Muscle layer of duodenum (tissue), 2 donors: ENCODE measurements around the gene TSPAN9.

Source experiments
- H3K27ac ChIP-seq: one replicate; pipeline ENCODE4 v1.7.0; 2013; ENCODE audit warnings: mild to moderate bottlenecking, low read length
- H3K27me3 ChIP-seq: one replicate; pipeline ENCODE4 v1.7.0; 2013; ENCODE audit warnings: low read depth, mild to moderate bottlenecking, control low read depth, low read length
- H3K36me3 ChIP-seq, 2 donors: one replicate each; pipeline ENCODE4 v1.7.0; 2013; ENCODE audit warnings: low read length in 2 of 2, control low read depth in 1 of 2, mild to moderate bottlenecking in 1 of 2; ENCODE audit not compliant: insufficient read depth in 2 of 2, control insufficient read depth in 1 of 2
- H3K4me1 ChIP-seq, 2 donors: one replicate each; pipeline ENCODE4 v1.7.0; 2013; ENCODE audit warnings: low read length in 2 of 2, mild to moderate bottlenecking in 2 of 2, control low read depth in 1 of 2, moderate library complexity in 1 of 2; ENCODE audit not compliant: insufficient read depth in 2 of 2, control insufficient read depth in 1 of 2
- H3K4me3 ChIP-seq, 2 donors: one replicate each; pipeline ENCODE4 v1.7.0; 2013; ENCODE audit warnings: low read length in 2 of 2, low read depth in 1 of 2, mild to moderate bottlenecking in 1 of 2
- H3K9me3 ChIP-seq, 2 donors: one replicate each; pipeline ENCODE4 v1.7.0; 2013; ENCODE audit warnings: low read length in 2 of 2, control low read depth in 1 of 2, mild to moderate bottlenecking in 1 of 2; ENCODE audit not compliant: control insufficient read depth in 1 of 2
- donor health status: healthy.

Gene TSPAN9

DNA sequence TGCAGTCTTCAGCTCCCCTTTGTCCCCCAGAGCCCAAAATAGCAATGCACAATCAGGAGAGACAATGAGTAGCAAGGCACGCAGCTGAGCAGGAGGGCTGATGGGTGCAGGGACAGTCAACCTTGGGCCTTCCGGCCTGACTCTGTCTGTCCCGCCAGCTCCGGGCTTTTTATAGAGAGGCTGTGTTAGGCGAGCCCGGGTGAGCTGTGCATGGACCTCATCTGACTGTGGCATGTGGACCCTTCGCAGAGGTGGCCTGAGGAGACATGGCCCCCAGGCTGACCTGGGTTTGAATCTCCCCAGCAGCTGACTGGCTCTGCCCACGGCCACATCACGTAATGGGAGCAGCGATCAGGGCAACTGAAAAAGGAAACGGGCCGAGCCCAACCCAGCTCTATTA is 177.9 kb downstream of the TSPAN9 start:
- H3K4me1 ChIP-seq, result peaks cover 0 to 35% of the 10 kb centered on the region in 2 donors
- H3K36me3 ChIP-seq, result no peaks in the 10 kb centered on the region
- no peak overlapping the region for H3K4me3 ChIP-seq
- H3K27me3 ChIP-seq, result no peaks in the 10 kb centered on the region
- H3K9me3 ChIP-seq, result no peaks in the 10 kb centered on the region
- H3K27ac ChIP-seq, result no peak overlapping the region

GRCh38 chr12:3256103-3256631 is 179.0 kb downstream of the TSPAN9 start:
- no peaks in the 10 kb centered on the region for H3K9me3 ChIP-seq
- H3K27ac ChIP-seq, result no peak overlapping the region
- peaks cover 0 to 35% of the 10 kb centered on the region in 2 donors for H3K4me1 ChIP-seq
- no peaks in the 10 kb centered on the region for H3K36me3 ChIP-seq
- H3K4me3 ChIP-seq, result no peak overlapping the region
- H3K27me3 ChIP-seq, result no peaks in the 10 kb centered on the region

DNA sequence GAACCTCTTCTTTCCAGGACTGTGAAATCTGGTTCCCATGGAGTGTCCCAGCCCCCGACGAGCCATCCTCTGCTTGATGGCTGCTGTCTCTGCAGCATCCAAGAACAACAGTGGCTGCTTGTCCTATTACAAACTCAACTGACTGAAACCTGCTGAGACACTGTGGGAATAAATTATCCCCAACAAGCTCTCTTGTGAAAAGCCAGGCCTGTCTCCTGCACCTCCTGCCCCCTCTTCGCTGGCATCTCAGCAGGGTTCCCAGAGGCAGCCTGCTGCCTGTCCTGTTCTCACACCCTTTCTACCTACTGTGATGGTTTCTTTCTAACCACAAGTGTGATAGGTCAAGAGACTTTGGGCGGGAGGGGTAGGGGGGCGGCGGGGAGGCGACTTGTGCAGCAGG is 180.2 kb downstream of the TSPAN9 start:
- H3K27me3 ChIP-seq, result no peaks in the 10 kb centered on the region
- peaks cover 8 to 36% of the 10 kb centered on the region in 2 donors for H3K4me1 ChIP-seq
- no peaks in the 10 kb centered on the region for H3K36me3 ChIP-seq
- H3K4me3 ChIP-seq, result no peak overlapping the region
- H3K27ac ChIP-seq, result no peak overlapping the region
- no peaks in the 10 kb centered on the region for H3K9me3 ChIP-seq

DNA sequence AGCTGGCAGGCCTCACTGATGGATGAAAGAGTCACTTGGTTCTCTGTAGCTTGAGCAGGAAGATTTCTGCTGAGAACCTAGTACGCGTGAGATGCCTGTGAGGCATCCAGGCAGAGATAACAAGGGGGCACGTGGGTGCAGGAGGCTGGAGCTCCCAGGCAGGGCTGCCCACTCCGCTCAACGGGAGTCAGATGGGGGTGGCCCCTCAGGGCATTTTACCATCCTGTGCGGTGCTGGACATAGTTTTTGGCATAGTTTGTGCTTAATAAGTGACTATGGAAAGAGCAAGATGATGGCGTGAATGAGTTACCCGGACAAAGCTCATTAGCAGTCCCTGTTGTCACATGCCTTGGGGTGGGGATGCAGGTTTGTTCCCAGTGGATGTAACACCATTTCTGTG is 182.8 kb downstream of the TSPAN9 start:
- Histone ChIP-seq H3K4me1 (peaks cover 9 to 15% of the 10 kb centered on the region in 2 donors), H3K27ac (no peak overlapping the region), H3K27me3 (no peaks in the 10 kb centered on the region), H3K9me3 (no peaks in the 10 kb centered on the region), H3K4me3 (no peak overlapping the region), H3K36me3 (no peaks in the 10 kb centered on the region)

DNA sequence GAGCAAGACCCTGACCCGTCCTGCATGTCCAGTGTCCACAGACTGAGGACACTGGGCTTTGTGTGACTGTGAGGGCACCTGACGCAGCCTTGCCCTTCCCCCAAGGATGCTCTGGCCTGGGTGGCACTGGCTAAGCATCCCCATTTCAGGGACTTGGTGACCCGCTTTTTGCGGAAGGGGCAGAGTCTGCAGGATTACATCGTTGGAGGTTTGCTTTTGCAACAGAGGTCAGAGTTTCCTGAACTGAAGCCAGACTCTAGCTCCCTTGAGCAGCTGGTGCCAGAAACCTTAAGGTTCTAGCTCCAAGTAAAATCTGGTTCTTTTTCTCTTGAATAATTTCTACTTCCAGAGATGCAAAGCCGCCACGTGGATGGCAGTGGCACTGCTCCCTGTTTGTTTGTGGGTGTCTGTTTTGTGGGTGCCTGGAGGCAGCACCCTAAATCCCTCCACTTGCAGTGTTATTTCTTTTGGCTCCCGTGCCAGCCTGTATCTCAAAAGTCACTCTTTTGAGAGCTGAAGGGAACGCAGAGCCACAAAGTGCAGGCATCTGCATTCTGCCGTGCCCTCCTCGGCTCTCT is 184.7 kb downstream of the TSPAN9 start:
- Histone ChIP-seq H3K4me3 (no peak overlapping the region), H3K9me3 (no peaks in the 10 kb centered on the region), H3K36me3 (no peaks in the 10 kb centered on the region), H3K4me1 (peaks cover 9 to 14% of the 10 kb centered on the region in 2 donors), H3K27me3 (no peaks in the 10 kb centered on the region), H3K27ac (no peak overlapping the region)

GRCh38 chr12:3262470-3262869 is 185.3 kb downstream of the TSPAN9 start:
- no peaks in the 10 kb centered on the region for H3K27me3 ChIP-seq
- H3K4me1 ChIP-seq, result peaks cover 9 to 14% of the 10 kb centered on the region in 2 donors
- no peak overlapping the region for H3K27ac ChIP-seq
- H3K9me3 ChIP-seq, result no peaks in the 10 kb centered on the region
- H3K4me3 ChIP-seq, result no peak overlapping the region
- no peaks in the 10 kb centered on the region for H3K36me3 ChIP-seq

GRCh38 chr12:3263282-3263681 is 186.1 kb downstream of the TSPAN9 start:
- Histone ChIP-seq H3K9me3 (no peaks in the 10 kb centered on the region), H3K27ac (no peak overlapping the region), H3K4me1 (peaks cover 9 to 14% of the 10 kb centered on the region in 2 donors), H3K27me3 (no peaks in the 10 kb centered on the region), H3K36me3 (no peaks in the 10 kb centered on the region), H3K4me3 (no peak overlapping the region)

GRCh38 chr12:3263939-3264922 is 187.1 kb downstream of the TSPAN9 start:
- Histone ChIP-seq H3K36me3 (no peaks in the 10 kb centered on the region), H3K4me3 (no peak overlapping the region), H3K27ac (no peak overlapping the region), H3K27me3 (no peaks in the 10 kb centered on the region), H3K9me3 (no peaks in the 10 kb centered on the region), H3K4me1 (peaks cover 9 to 14% of the 10 kb centered on the region in 2 donors)

DNA sequence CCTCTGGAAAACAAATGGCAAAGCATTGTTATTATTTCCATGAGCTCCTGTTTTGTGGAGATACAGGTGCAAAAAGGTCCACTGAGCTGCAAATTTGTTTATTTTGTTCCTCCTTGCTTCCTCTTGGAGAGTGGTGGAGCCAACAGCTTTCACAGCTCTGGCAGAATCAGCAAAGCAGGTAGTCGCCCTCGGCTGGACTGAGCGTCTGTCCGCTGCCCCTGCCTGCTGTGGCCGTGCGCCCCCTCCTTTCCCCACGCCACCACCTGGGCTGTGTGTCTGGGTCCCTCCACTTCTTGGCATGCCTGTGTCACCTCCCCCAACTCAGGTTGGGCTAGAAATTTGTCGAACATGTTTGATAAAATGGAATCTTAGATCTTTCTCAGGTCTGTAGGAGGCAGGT is 188.2 kb downstream of the TSPAN9 start:
- H3K4me1 ChIP-seq, result peaks cover 9 to 14% of the 10 kb centered on the region in 2 donors
- H3K27ac ChIP-seq, result no peak overlapping the region
- no peak overlapping the region for H3K4me3 ChIP-seq

DNA sequence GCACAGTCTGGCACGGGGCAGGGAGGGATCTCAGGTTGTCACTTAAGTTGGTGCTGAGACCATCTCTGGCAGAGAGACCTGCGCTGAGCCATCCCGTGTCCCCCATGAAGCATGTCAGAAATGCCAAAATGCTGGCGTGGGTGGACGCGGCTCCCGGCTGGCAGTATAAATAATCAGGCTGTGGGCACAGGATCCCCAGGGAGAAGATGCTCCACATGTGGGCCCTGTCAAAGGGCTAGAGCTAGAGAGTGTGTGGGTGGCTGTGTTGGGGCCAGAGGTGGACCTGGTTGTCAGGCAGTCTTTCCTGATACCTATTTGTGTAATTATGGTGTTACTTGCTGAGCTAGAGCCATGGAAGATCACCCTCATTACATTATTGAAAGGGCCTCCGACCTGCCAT is 189.5 kb downstream of the TSPAN9 start:
- peaks cover 9 to 14% of the 10 kb centered on the region in 2 donors for H3K4me1 ChIP-seq
- H3K27me3 ChIP-seq, result no peaks in the 10 kb centered on the region
- H3K9me3 ChIP-seq, result no peaks in the 10 kb centered on the region

More for the DNA sequence above, 188.2 kb downstream of the TSPAN9 start:
- Histone ChIP-seq H3K27me3 (no peaks in the 10 kb centered on the region), H3K36me3 (no peaks in the 10 kb centered on the region), H3K9me3 (no peaks in the 10 kb centered on the region)

DNA sequence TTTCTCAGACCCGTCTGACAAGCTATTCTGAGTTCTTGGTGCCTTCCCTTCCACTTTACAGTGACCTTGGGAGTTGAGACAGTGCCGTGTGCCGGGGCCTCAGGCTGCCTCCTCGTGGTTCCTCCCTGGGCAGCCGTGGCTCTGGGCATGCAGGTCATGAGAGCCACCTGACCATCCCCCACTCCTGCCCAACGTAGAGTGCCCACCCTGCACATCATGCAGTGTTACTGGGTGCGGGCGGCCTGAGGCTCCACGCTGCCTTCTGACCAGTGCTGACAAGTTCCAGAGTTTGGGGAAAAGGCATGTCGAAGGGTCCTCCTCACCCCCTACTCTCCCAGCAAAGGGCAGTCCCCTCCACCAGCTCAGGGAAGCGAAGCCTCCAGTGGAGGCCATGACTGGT is 190.5 kb downstream of the TSPAN9 start:
- H3K4me1 ChIP-seq, result peaks cover 0 to 5% of the 10 kb centered on the region in 2 donors
- no peaks in the 10 kb centered on the region for H3K9me3 ChIP-seq
- no peak overlapping the region for H3K27ac ChIP-seq
- H3K27me3 ChIP-seq, result no peaks in the 10 kb centered on the region
- H3K4me3 ChIP-seq, result no peak overlapping the region
- no peaks in the 10 kb centered on the region for H3K36me3 ChIP-seq

More for the DNA sequence above, 189.5 kb downstream of the TSPAN9 start:
- Histone ChIP-seq H3K36me3 (no peaks in the 10 kb centered on the region), H3K27ac (no peak overlapping the region), H3K4me3 (no peak overlapping the region)
